Liver (tissue), 9 donors: ENCODE data around the gene ADORA2B. TPM values are rescaled to one million over a fixed set of nuclear protein-coding genes. Genes with fewer than 3 reads are reported as not detected.
"Not testable (repeated sequence)": the region's sequence is repeated elsewhere in the genome, so short reads cannot be mapped to it uniquely, and the experiment has no call there.

ENCODE experiments used
- DNase-seq: peaks from one replicate; pipeline ENCODE4 v3.0.0-alpha.2; 2017; ENCODE audit warnings: low spot score
- H3K27ac ChIP-seq, 2 donors: one replicate each; pipeline ENCODE4 v1.7.0; 2013; ENCODE audit warnings: inconsistent platforms in 2 of 2, low read length in 2 of 2, control low read depth in 1 of 2, low read depth in 1 of 2, mild to moderate bottlenecking in 1 of 2
- H3K27me3 ChIP-seq, 4 donors: one replicate each; pipeline versions ENCODE4 v1.6.1 to v1.7.0; 2013; ENCODE audit warnings: low read length in 3 of 4, inconsistent platforms in 1 of 4, mild to moderate bottlenecking in 1 of 4, moderate library complexity in 1 of 4; ENCODE audit not compliant: control insufficient read depth in 4 of 4, insufficient read depth in 4 of 4
- H3K36me3 ChIP-seq, 4 donors: one replicate each; pipeline versions ENCODE4 v1.6.1 to v1.7.0; 2013; ENCODE audit warnings: low read length in 3 of 4, mild to moderate bottlenecking in 3 of 4, low read depth in 1 of 4, moderate library complexity in 1 of 4; ENCODE audit not compliant: control insufficient read depth in 4 of 4, insufficient read depth in 3 of 4
- H3K4me1 ChIP-seq, 4 donors: one replicate each; pipeline versions ENCODE4 v1.6.1 to v1.7.0; 2013; ENCODE audit warnings: low read length in 3 of 4, mild to moderate bottlenecking in 3 of 4, moderate library complexity in 1 of 4; ENCODE audit not compliant: control insufficient read depth in 4 of 4, insufficient read depth in 4 of 4
- H3K4me3 ChIP-seq, 3 donors: one replicate each; pipeline versions ENCODE4 v1.6.1 to v1.7.0; 2013; ENCODE audit warnings: low read length in 3 of 3, control low read depth in 1 of 3, low read depth in 1 of 3, mild to moderate bottlenecking in 1 of 3
- H3K9ac ChIP-seq, 2 donors: one replicate each; pipeline ENCODE4 v1.7.0; 2013; ENCODE audit warnings: low read length in 2 of 2, mild to moderate bottlenecking in 2 of 2, moderate library complexity in 2 of 2, control low read depth in 1 of 2, low read depth in 1 of 2
- H3K9me3 ChIP-seq, 4 donors: one replicate each; pipeline versions ENCODE4 v1.6.1 to v1.7.0; 2013; ENCODE audit warnings: low read length in 3 of 4; ENCODE audit not compliant: control insufficient read depth in 4 of 4
- EGR1 ChIP-seq, 2 donors: IDR thresholded peaks; 2 replicates each; pipeline ENCODE4 v1.6.1; 2016 to 2018; ENCODE audit warnings: antibody characterized with exemption in 2 of 2, low read depth in 2 of 2
- FOXA1 ChIP-seq: IDR thresholded peaks from 2 replicates; pipeline ENCODE4 v1.6.1; 2016; ENCODE audit warnings: antibody characterized with exemption
- FOXA2 ChIP-seq: IDR thresholded peaks from 2 replicates; pipeline ENCODE4 v1.6.1; 2016; ENCODE audit warnings: antibody characterized with exemption
- JUND ChIP-seq, 2 donors: IDR thresholded peaks; 2 replicates each; pipeline ENCODE4 v1.6.1; 2016; ENCODE audit warnings: antibody characterized with exemption in 2 of 2
- RAD21 ChIP-seq, 2 donors: IDR thresholded peaks; 2 replicates each; pipeline ENCODE4 v1.6.1; 2016; ENCODE audit warnings: antibody characterized with exemption in 2 of 2, mild to moderate bottlenecking in 2 of 2
- RXRA ChIP-seq, 2 donors: IDR thresholded peaks; 2 replicates each; pipeline ENCODE4 v1.6.1; 2017 to 2018; ENCODE audit warnings: antibody characterized with exemption in 2 of 2, mild to moderate bottlenecking in 1 of 2
- TAF1 ChIP-seq: conservative IDR thresholded peaks from 2 replicates; pipeline ENCODE4 v1.6.1; 2016; ENCODE audit warnings: antibody characterized with exemption, mild to moderate bottlenecking
- YY1 ChIP-seq: IDR thresholded peaks from 2 replicates; pipeline ENCODE4 v1.6.1; 2016; ENCODE audit warnings: antibody characterized with exemption, mild to moderate bottlenecking
- WGBS: extraction: QIAGEN DNeasy Blood & Tissue Kit; methylation state at CpG from one replicate; pipeline ENCODE4 v1.1.7; 2013; 5-methylcytosine and 5-hydroxymethylcytosine counted together
- polyA plus RNA-seq, 2 donors: library from polyadenylated mRNA; stranded (reverse) in 1 of 2; unstranded in 1 of 2; fragments of 200-250 nt in 1 of 2; fragments of >200 nt in 1 of 2; fragmentation: Nextera tagmentation in 1 of 2; extraction: Ambion mirVana in 1 of 2; gene quantifications; one replicate each; pipeline versions ENCODE4 v1.2.1 to v1.2.3, GENCODE V29; 2013 to 2015
- total RNA-seq, 2 donors: library from RNA; depleted of rRNA; stranded (reverse); fragments of >200 nt; gene quantifications; one replicate each; pipeline ENCODE4 v1.2.3, GENCODE V29; 2014
- TF ChIP-seq, protein P1 (sequence below): fragments of 150-350 bp; IDR thresholded peaks from 2 replicates; pipeline ENCODE4 v1.5.1; 2017; ENCODE audit warnings: improper control_type of control experiment, low read depth, low read length; ENCODE audit not compliant: missing input control
- TF ChIP-seq, protein P2 (sequence below): IDR thresholded peaks from 2 replicates; pipeline ENCODE4 v1.6.1; 2016; ENCODE audit warnings: antibody characterized with exemption
- TF ChIP-seq, protein P3 (sequence below): IDR thresholded peaks from 2 replicates; pipeline ENCODE4 v1.6.1; 2016; ENCODE audit warnings: antibody characterized with exemption
- donor health status: healthy.
- donor health status: healthy.
- donor health status: healthy.
- donor health status: healthy.
- donor health status: healthy.

The ADORA2B gene
- total and polyA plus RNA-seq, 4 donors: 0.24 to 3.3 (median 0.28) TPM

DNA sequence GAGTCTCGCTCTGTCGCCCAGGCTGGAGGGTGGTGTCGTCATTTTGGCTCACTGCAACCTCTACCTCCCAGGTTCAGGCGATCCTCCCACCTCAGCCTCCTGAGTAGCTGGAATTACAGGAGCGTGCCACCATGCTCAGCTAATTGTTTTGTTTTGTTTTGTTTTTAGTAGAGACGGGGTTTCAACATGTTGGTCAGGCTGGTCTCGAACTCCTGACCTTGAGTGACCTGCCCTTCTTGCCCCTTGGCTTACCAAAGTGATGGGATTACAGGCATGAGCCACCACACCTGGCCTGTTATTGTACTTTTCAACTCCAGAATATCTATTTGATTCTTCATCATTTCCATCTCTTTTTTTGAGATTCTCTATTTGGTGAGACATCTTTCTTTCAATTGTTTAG, 9.0 kb upstream of the ADORA2B start:
- Histone ChIP-seq H3K27ac (no peak overlapping the region), H3K9me3 (no peaks in the 10 kb centered on the region), H3K4me3 (no peak overlapping the region), H3K4me1 (no peaks in the 10 kb centered on the region), H3K36me3 (no peaks in the 10 kb centered on the region), H3K27me3 (no peaks in the 10 kb centered on the region), H3K9ac (no peak overlapping the region)
- TF ChIP-seq RXRA (IDR thresholded peaks at IDR 0.05) (no peak), JUND (IDR thresholded peaks at IDR 0.05) (no peak), FOXA2 (no peak), EGR1 (IDR thresholded peaks at IDR 0.05; ENCODE audit: low read depth in 2 of 2) (no peak), TAF1 (no peak), FOXA1 (no peak)
- TF ChIP-seq, protein P1, sequence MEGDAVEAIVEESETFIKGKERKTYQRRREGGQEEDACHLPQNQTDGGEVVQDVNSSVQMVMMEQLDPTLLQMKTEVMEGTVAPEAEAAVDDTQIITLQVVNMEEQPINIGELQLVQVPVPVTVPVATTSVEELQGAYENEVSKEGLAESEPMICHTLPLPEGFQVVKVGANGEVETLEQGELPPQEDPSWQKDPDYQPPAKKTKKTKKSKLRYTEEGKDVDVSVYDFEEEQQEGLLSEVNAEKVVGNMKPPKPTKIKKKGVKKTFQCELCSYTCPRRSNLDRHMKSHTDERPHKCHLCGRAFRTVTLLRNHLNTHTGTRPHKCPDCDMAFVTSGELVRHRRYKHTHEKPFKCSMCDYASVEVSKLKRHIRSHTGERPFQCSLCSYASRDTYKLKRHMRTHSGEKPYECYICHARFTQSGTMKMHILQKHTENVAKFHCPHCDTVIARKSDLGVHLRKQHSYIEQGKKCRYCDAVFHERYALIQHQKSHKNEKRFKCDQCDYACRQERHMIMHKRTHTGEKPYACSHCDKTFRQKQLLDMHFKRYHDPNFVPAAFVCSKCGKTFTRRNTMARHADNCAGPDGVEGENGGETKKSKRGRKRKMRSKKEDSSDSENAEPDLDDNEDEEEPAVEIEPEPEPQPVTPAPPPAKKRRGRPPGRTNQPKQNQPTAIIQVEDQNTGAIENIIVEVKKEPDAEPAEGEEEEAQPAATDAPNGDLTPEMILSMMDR: no peak
- TF ChIP-seq, protein P2, sequence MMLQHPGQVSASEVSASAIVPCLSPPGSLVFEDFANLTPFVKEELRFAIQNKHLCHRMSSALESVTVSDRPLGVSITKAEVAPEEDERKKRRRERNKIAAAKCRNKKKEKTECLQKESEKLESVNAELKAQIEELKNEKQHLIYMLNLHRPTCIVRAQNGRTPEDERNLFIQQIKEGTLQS: no peak
- TF ChIP-seq, protein P3, sequence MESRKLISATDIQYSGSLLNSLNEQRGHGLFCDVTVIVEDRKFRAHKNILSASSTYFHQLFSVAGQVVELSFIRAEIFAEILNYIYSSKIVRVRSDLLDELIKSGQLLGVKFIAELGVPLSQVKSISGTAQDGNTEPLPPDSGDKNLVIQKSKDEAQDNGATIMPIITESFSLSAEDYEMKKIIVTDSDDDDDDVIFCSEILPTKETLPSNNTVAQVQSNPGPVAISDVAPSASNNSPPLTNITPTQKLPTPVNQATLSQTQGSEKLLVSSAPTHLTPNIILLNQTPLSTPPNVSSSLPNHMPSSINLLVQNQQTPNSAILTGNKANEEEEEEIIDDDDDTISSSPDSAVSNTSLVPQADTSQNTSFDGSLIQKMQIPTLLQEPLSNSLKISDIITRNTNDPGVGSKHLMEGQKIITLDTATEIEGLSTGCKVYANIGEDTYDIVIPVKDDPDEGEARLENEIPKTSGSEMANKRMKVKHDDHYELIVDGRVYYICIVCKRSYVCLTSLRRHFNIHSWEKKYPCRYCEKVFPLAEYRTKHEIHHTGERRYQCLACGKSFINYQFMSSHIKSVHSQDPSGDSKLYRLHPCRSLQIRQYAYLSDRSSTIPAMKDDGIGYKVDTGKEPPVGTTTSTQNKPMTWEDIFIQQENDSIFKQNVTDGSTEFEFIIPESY: no peak
- DNase-seq: no peak
- WGBS: 96% methylated on average over 7 of the region's 7 CpGs

DNA sequence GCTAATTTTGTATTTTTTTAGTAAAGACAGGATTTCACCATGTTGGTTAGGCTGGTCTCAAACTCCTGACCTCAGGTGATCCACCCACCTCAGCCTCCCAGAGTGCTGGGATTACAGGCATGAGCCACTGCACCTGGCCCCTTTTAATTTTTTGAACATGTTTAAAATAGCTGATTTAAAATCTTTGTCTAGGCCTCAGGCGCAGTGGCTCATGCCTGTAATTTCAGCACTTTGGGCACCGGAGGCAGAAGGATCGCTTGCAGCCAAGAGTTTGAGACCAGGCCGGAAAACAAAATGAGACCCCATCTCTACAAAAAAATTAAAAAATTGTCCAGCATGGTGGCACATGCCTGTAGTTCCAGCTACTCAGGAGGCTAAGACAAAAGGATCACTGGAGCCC, 8.4 kb upstream of the ADORA2B start:
- not testable (repeated sequence) for DNase-seq, H3K4me3 ChIP-seq, H3K9me3 ChIP-seq, H3K9ac ChIP-seq, H3K27ac ChIP-seq, H3K4me1 ChIP-seq, H3K27me3 ChIP-seq, H3K36me3 ChIP-seq
- WGBS: 99% methylated on average over 4 of the region's 4 CpGs

DNA sequence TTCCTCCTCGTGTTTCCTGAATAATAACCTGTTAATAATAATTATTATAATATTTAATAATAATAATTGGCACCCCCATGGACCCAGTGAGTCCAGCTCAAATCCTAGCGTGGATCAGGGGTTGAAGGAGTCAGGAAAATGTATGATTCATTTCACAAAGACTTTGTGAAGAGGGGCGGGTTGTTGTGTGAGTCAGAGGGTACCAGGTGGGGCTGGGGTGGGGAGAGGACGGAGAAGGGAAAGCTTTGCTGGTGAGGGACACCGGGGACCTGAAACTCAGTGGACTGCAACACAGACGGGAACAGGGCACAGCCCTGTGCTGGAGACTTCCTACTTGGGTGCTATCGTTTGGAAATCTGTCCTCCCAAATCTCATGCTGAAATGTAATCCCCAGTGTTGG, 3.1 kb upstream of the ADORA2B start:
- H3K9me3 ChIP-seq: no peaks in the 10 kb centered on the region
- TF ChIP-seq RAD21 (IDR thresholded peaks at IDR 0.05) (no peak), YY1 (no peak)
- H3K9ac ChIP-seq: no peak overlapping the region
- H3K27ac ChIP-seq: no peak overlapping the region
- DNase-seq: no peak
- WGBS: 93% methylated on average over 7 of the region's 7 CpGs
- no peak overlapping the region for H3K4me3 ChIP-seq
- no peaks in the 10 kb centered on the region for H3K36me3 ChIP-seq
- peaks cover 8 to 16% (median 14%) of the 10 kb centered on the region in 4 donors for H3K4me1 ChIP-seq
- H3K27me3 ChIP-seq: no peaks in the 10 kb centered on the region
